Measurements from ENCODE around the gene MYBPHL.

DNA sequence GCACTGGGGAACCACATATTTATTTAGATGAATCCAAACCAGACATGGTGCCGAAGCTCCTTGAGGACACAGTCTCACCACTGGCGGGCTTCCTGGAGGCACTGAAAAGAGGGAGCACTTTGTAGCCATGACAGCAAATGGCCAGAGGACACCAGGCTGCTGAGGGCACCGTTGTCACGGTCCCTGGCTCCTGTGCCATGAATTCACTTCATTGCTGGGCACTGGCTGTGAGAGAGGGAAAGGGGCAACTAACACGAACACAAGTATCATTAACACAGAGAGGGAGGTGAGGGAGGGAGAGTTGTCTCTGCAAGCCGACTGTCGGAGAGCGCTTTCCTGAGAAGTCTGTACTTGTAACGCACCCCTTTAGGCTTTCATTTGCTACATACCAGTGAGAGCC lies 14.4 kb downstream of the MYBPHL start:
- TF ChIP-seq TAF1 (IDR thresholded peaks at IDR 0.05; ENCODE audit: borderline replicate concordance, low read depth, low read length) (no peak), POLR2A (IDR thresholded peaks at IDR 0.05; ENCODE audit: low read depth, low read length) (no peak), POLR2AphosphoS5 (IDR thresholded peaks at IDR 0.05; ENCODE audit: low read depth, low read length) (no peak)

All from GM12892 (cell line).